Transverse colon (tissue), 4 donors: ENCODE data around the gene SYNGR1. TPM values are rescaled to one million over a fixed set of nuclear protein-coding genes. Genes with fewer than 3 reads are reported as not detected.
"Not testable (repeated sequence)": the region's sequence is repeated elsewhere in the genome, so short reads cannot be mapped to it uniquely, and the experiment has no call there.

Source experiments
- DNase-seq: peaks from one replicate; pipeline ENCODE4 v3.0.0-alpha.2; 2019
- H3K27ac ChIP-seq, 4 donors: fragments of 200-600 bp; sonication (generic); 2 replicates each; pipeline ENCODE4 v1.5.1; 2016 to 2018; ENCODE audit warnings: inconsistent platforms in 4 of 4
- H3K27me3 ChIP-seq: fragments of 200-600 bp; sonication (generic); 2 replicates; pipeline ENCODE4 v1.5.1; 2017; ENCODE audit warnings: inconsistent platforms
- H3K36me3 ChIP-seq, 4 donors: fragments of 200-600 bp; sonication (generic); 2 replicates each; pipeline ENCODE4 v1.5.1; 2017 to 2019; ENCODE audit warnings: inconsistent platforms in 4 of 4
- H3K4me1 ChIP-seq, 4 donors: fragments of 200-600 bp; sonication (generic); 2 replicates each; pipeline ENCODE4 v1.5.1; 2017 to 2020; ENCODE audit warnings: inconsistent platforms in 4 of 4
- H3K4me3 ChIP-seq, 4 donors: fragments of 200-600 bp; sonication (generic); 1 replicate in 1 of 4; 2 replicates in 3 of 4; pipeline versions ENCODE4 v1.5.1 to v1.6.1; 2017 to 2019; ENCODE audit warnings: inconsistent platforms in 4 of 4
- H3K9me3 ChIP-seq, 2 donors: fragments of 200-600 bp; sonication (generic); 2 replicates each; pipeline ENCODE4 v1.5.1; 2017 to 2019; ENCODE audit warnings: inconsistent platforms in 2 of 2
- CTCF ChIP-seq, 5 experiments: fragments of 200-600 bp in 3 of 5; fragments of 450-650 bp in 2 of 5; sonication (generic) in 3 of 5; IDR thresholded peaks; 1 replicate in 2 of 5; 2 replicates in 3 of 5; pipeline ENCODE4 v1.5.1; 2016 to 2017; ENCODE audit warnings: antibody characterized with exemption in 5 of 5, inconsistent platforms in 3 of 5, mild to moderate bottlenecking in 2 of 5, moderate library complexity in 1 of 5
- EP300 ChIP-seq: sonication (generic); formaldehyde crosslinking; IDR thresholded peaks from one replicate; pipeline ENCODE4 v1.6.1; 2017; ENCODE audit warnings: antibody characterized with exemption, low read depth
- POLR2A ChIP-seq: fragments of 450-650 bp; IDR thresholded peaks from one replicate; pipeline ENCODE4 v1.6.1; 2016; ENCODE audit warnings: antibody characterized with exemption, mild to moderate bottlenecking, moderate library complexity
- POLR2AphosphoS5 ChIP-seq, 3 donors: sonication (generic); formaldehyde crosslinking; IDR thresholded peaks; one replicate each; pipeline ENCODE4 v1.6.1; 2016; ENCODE audit warnings: antibody characterized with exemption in 3 of 3
- WGBS, 2 donors: methylation state at CpG; one replicate each; pipeline ENCODE4 v1.1.5; 2018; ENCODE audit warnings: low coverage in 1 of 2; 5-methylcytosine and 5-hydroxymethylcytosine counted together
- in situ Hi-C, 4 donors: fragments of 200-750 bp; cut with MboI; loops; one replicate each; pipeline versions ENCODE4 v1.15.0 to v1.15.1; 2017; ENCODE audit warnings: low sequenced_read_pairs in 3 of 4, low pct_ligation_motif_present in 1 of 4, low pct_unique_long_range_greater_than_20kb in 1 of 4
- intact Hi-C: fragments of 100-400 bp; cut with DNase I; formaldehyde crosslinking; loops from one replicate; pipeline ENCODE4 v1.15.1; 2023; ENCODE audit warnings: low total_unique reads
- total RNA-seq, 4 donors: library from RNA; depleted of rRNA; stranded (reverse); fragments of >200 nt; gene quantifications; one replicate each; pipeline ENCODE4 v1.1.0, GENCODE V29; 2016

SYNGR1 gene
- total RNA-seq, 4 donors from 2014 or later, result 6.7 to 10.5 (median 8.0) TPM

DNA sequence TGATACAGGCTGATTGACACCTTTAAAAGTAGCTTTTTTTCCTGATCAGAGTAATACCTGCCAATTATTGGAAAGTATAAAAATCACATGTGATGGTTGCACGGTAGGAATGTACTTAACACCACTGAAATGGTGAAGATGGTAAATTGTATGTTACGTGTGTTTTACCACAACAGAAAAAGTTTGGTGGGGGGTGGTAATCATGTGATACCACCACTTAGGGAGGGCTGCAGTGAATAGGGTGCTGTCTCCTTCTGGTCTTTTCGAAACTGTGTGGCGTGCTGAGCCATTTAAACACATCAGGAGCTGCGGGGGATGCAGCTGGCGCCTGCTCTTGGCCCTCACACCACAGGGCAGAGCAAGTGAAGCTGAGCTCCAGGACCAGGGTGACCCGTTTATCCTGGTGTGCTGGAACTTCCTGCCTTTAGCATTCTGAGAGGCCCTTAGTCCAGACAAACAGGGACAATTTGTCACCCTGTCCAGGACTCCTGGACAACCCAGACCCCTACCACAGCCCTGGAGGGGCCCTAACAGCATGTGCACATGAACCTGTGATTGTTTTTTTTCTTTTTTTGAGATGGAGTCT, 2.6 kb downstream of the SYNGR1 start:
- Histone ChIP-seq H3K27me3 (peaks cover 29% of the 10 kb centered on the region), H3K4me1 (peaks cover 7 to 19% (median 9%) of the 10 kb centered on the region in 4 donors), H3K36me3 (no peaks in the 10 kb centered on the region), H3K27ac (no peak overlapping the region), H3K9me3 (no peaks in the 10 kb centered on the region), H3K4me3 (no peak overlapping the region)
- TF ChIP-seq POLR2AphosphoS5 (IDR thresholded peaks at IDR 0.05), result no peak
- no peak for TF ChIP-seq POLR2A
- no peak for TF ChIP-seq CTCF (IDR thresholded peaks at IDR 0.05)
- no peak for TF ChIP-seq EP300
- no peak for DNase-seq
- intact Hi-C loops (no loop called here), in situ Hi-C loops (no loop called here)
- 87% methylated on average over 7 of the region's 7 CpGs; no CpG with 5 or more reads in 1 of the 2 donors for WGBS, 2 donors

DNA sequence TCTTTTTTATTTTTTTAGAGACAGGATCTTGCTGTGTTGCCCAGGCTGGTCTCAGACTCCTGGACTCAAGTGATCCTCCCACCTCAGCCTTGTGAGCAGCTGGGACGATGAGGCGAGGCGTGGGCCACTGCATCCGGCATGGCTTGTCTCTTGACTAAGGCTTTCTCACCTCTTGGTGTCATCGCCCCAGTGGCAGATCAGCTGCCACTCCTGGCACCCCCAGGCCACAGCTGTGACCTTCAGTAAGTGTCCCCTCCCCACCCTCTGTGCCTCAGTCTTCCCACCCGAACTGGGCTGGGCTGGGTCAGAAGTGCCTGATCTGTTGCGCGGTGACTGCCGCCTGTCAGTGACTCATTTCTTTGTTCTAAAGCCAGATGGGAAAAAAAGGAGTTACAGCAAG, 3.6 kb downstream of the SYNGR1 start:
- intact Hi-C loops, result no loop called here
- TF ChIP-seq POLR2AphosphoS5 (IDR thresholded peaks at IDR 0.05), result no peak
- TF ChIP-seq EP300, result no peak
- no peak for TF ChIP-seq POLR2A
- no peak for TF ChIP-seq CTCF (IDR thresholded peaks at IDR 0.05)
- H3K4me1 ChIP-seq, result peaks cover 7 to 19% (median 9%) of the 10 kb centered on the region in 4 donors
- in situ Hi-C loops, result no loop called here
- 86 to 100% methylated on average over 1 to 9 of the region's 9 CpGs for WGBS, 2 donors
- DNase-seq, result no peak
- H3K36me3 ChIP-seq, result no peaks in the 10 kb centered on the region
- H3K4me3 ChIP-seq, result no peak overlapping the region
- H3K9me3 ChIP-seq, result no peaks in the 10 kb centered on the region
- no peak overlapping the region for H3K27ac ChIP-seq
- H3K27me3 ChIP-seq, result peaks cover 29% of the 10 kb centered on the region

GRCh38 chr22:39355080-39355479, 5.3 kb downstream of the SYNGR1 start:
- TF ChIP-seq POLR2A (no peak), CTCF (IDR thresholded peaks at IDR 0.05) (no peak)
- H3K36me3 ChIP-seq, result no peaks in the 10 kb centered on the region
- in situ Hi-C loops (no loop called here), intact Hi-C loops (no loop called here)
- no peak overlapping the region for H3K4me3 ChIP-seq
- H3K4me1 ChIP-seq, result peaks cover 4 to 10% (median 7%) of the 10 kb centered on the region in 4 donors
- peaks cover 14% of the 10 kb centered on the region for H3K27me3 ChIP-seq
- H3K9me3 ChIP-seq, result no peaks in the 10 kb centered on the region
- no peak overlapping the region for H3K27ac ChIP-seq
- DNase-seq, result no peak
- WGBS, 2 donors, result 90 to 100% methylated on average over 1 to 12 of the region's 12 CpGs

GRCh38 chr22:39355805-39356204, 6.0 kb downstream of the SYNGR1 start:
- not testable (repeated sequence) for H3K4me1 ChIP-seq

GRCh38 chr22:39356464-39356863, 6.7 kb downstream of the SYNGR1 start:
- no peak overlapping the region for H3K4me3 ChIP-seq
- 70 to 80% methylated on average over 2 to 5 of the region's 5 CpGs for WGBS, 2 donors
- DNase-seq, result no peak
- no peak overlapping the region for H3K27ac ChIP-seq
- peaks cover under 1% of the 10 kb centered on the region for H3K27me3 ChIP-seq
- intact Hi-C loops, result no loop called here
- no peaks in the 10 kb centered on the region for H3K4me1 ChIP-seq
- H3K36me3 ChIP-seq, result no peaks in the 10 kb centered on the region
- TF ChIP-seq CTCF (IDR thresholded peaks at IDR 0.05) (no peak), POLR2AphosphoS5 (IDR thresholded peaks at IDR 0.05) (no peak), POLR2A (no peak), EP300 (no peak)
- in situ Hi-C loops, result no loop called here
- no peaks in the 10 kb centered on the region for H3K9me3 ChIP-seq

More at GRCh38 chr22:39355805-39356204, 6.0 kb downstream of the SYNGR1 start:
- in situ Hi-C loops, intact Hi-C loops, H3K4me3 ChIP-seq, DNase-seq, H3K27me3 ChIP-seq, H3K36me3 ChIP-seq, H3K9me3 ChIP-seq, H3K27ac ChIP-seq: not testable (repeated sequence)
- 89 to 94% methylated on average over 9 to 13 of the region's 14 CpGs for WGBS, 2 donors

DNA sequence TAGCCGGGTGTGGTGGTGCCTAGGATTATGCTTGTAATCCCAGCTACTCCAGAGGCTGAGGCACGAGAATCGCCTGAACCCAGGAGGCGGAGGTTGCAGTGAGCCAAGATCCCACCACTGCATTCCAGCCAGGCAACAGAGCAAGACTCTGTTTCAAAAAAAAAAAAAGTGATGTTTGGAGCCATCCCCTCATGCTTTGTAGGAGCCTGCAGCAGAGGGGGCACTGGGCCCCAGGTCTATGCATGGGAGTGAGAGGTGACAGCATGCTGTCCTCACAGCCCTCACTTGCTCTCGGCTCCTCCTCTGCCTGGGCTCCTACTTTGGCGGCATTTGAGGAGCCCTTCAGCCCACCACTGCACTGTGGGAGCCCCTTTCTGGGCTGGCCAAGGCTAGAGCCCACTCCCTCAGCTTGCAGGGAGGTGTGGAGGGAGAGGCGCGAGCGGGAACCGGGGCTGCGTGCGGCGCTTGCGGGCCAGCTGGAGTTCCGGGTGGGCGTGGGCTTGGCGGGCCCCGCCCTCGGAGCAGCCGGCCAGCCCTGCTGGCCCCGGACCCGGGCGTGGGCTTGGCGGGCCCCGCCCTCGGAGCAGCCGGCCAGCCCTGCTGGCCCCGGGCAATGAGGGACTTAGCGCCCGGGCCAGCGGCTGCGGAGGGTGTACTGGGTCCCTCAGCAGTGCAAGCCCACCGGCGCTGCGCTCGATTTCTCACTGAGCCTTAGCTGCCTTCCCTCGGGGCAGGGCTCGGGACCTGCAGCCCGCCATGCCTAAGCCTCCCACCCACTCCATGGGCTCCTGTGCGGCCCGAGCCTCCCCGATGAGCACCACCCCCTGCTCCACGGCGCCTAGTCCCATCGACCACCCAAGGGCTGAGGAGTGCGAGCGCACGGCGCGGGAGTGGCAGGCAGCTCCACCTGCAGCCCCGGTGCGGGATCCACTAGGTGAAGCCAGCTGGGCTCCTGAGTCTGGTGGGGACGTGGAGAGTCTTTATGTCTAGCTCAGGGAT, 7.6 kb downstream of the SYNGR1 start:
- H3K36me3 ChIP-seq, in situ Hi-C loops, H3K27ac ChIP-seq, H3K9me3 ChIP-seq, DNase-seq, H3K4me3 ChIP-seq, intact Hi-C loops, H3K4me1 ChIP-seq, H3K27me3 ChIP-seq: not testable (repeated sequence)
- WGBS, 2 donors, result 94 to 100% methylated on average over 1 to 18 of the region's 53 CpGs
